SK-N-SH (cell line): ENCODE results near the gene C14orf119. TPM values are rescaled to one million over a fixed set of nuclear protein-coding genes. Genes with fewer than 3 reads are reported as not detected.
A peak's percentile ranks its signal among the peaks of the same experiment; 100 is the strongest.

ENCODE experiments used
- CTCF ChIA-PET: fragments of 300-600, 350-600 bp; formaldehyde crosslinking; extraction: SDS; loops from one replicate; lab custom pipeline; 2021; lab: Yijun Ruan, JAX
- POLR2A ChIA-PET: fragments of 350-600 bp; sonication (Branson Sonifier 250); formaldehyde crosslinking; extraction: SDS; loops from one replicate; lab custom pipeline; 2020; ENCODE audit warnings: antibody characterized with exemption, inconsistent platforms; lab: Yijun Ruan, JAX
- DNase-seq: peaks from one replicate; pipeline ENCODE4 v3.0.0; 2012
- H2AFZ ChIP-seq: fragments of 200-600 bp; sonication (generic); 2 replicates; pipeline ENCODE4 v1.8.1; 2016; ENCODE audit warnings: antibody characterized with exemption, mild to moderate bottlenecking, low read depth
- H3F3A ChIP-seq: fragments of 200-600 bp; sonication (generic); replicated peaks from 2 replicates; pipeline ENCODE3; 2016; ENCODE audit warnings: antibody characterized with exemption, mild to moderate bottlenecking; ENCODE audit not compliant: insufficient read depth
- H3K27ac ChIP-seq, 2 experiments: fragments of 200-500 bp in 1 of 2; fragments of 200-600 bp in 1 of 2; sonication (Bioruptor generic) in 1 of 2; sonication (generic), shearing (Covaris generic) in 1 of 2; 2 replicates each; pipeline versions ENCODE4 v1.5.1 to v1.6.1; 2014 to 2016; ENCODE audit warnings: low read depth in 2 of 2, inconsistent platforms in 1 of 2, low read length in 1 of 2, mild to moderate bottlenecking in 1 of 2, mixed read lengths in 1 of 2
- H3K27me3 ChIP-seq: fragments of 200-600 bp; sonication (generic), shearing (Covaris generic); 2 replicates; pipeline ENCODE4 v1.6.1; 2016; ENCODE audit warnings: mixed run types; ENCODE audit not compliant: insufficient read depth
- H3K36me3 ChIP-seq, 2 experiments: fragments of 200-500 bp in 1 of 2; fragments of 200-600 bp in 1 of 2; sonication (Bioruptor generic) in 1 of 2; sonication (generic) in 1 of 2; replicated peaks in 1 of 2; 2 replicates each; pipeline versions ENCODE3 to v1.5.1; 2014 to 2016; ENCODE audit warnings: low read length in 1 of 2, mild to moderate bottlenecking in 1 of 2; ENCODE audit not compliant: insufficient read depth in 2 of 2, control insufficient read depth in 1 of 2
- H3K4me1 ChIP-seq, 2 experiments: fragments of 200-500 bp in 1 of 2; fragments of 200-600 bp in 1 of 2; sonication (Bioruptor generic) in 1 of 2; sonication (generic), shearing (Covaris generic) in 1 of 2; 2 replicates each; pipeline versions ENCODE4 v1.5.1 to v1.6.1; 2014 to 2016; ENCODE audit warnings: low read depth in 1 of 2, low read length in 1 of 2, mixed run types in 1 of 2; ENCODE audit not compliant: insufficient read depth in 2 of 2, control insufficient read depth in 1 of 2
- H3K4me2 ChIP-seq: fragments of 200-600 bp; sonication (generic), shearing (Covaris generic); 2 replicates; pipeline ENCODE4 v1.6.1; 2017; ENCODE audit warnings: mixed run types
- H3K4me3 ChIP-seq, 2 experiments: fragments of 200-500 bp in 1 of 2; fragments of 200-600 bp in 1 of 2; sonication (Bioruptor generic) in 1 of 2; sonication (generic), shearing (Covaris generic) in 1 of 2; 2 replicates each; pipeline versions ENCODE4 v1.5.1 to v1.8.1; 2014 to 2016; ENCODE audit warnings: low read depth in 2 of 2, inconsistent platforms in 1 of 2, low read length in 1 of 2, mild to moderate bottlenecking in 1 of 2, mixed read lengths in 1 of 2, moderate library complexity in 1 of 2
- H3K79me2 ChIP-seq: fragments of 200-600 bp; sonication (generic); 2 replicates; pipeline ENCODE4 v1.8.1; 2017; ENCODE audit warnings: mild to moderate bottlenecking; ENCODE audit not compliant: insufficient read depth
- H3K9ac ChIP-seq: fragments of 200-600 bp; sonication (generic); 2 replicates; pipeline ENCODE4 v1.6.1; 2017; ENCODE audit warnings: mixed run types
- H3K9me2 ChIP-seq: fragments of 200-600 bp; sonication (generic); 2 replicates; pipeline ENCODE4 v1.6.1; 2017; ENCODE audit warnings: mixed run types
- H3K9me3 ChIP-seq: fragments of 200-600 bp; sonication (generic); 2 replicates; pipeline ENCODE4 v1.6.1; 2017; ENCODE audit warnings: mixed run types, mild to moderate bottlenecking, moderate library complexity
- H4K20me1 ChIP-seq: fragments of 200-600 bp; sonication (generic); 2 replicates; pipeline ENCODE4 v1.6.1; 2017; ENCODE audit warnings: mild to moderate bottlenecking, mixed run types; ENCODE audit not compliant: insufficient read depth
- CHD2 ChIP-seq: fragments of 150-350 bp; IDR thresholded peaks from 2 replicates; pipeline ENCODE4 v1.6.1; 2018; ENCODE audit warnings: low read length; ENCODE audit not compliant: partially characterized antibody
- ELF1 ChIP-seq: IDR thresholded peaks from 2 replicates; pipeline ENCODE4 v1.4.0; 2012
- EZH2phosphoT487 ChIP-seq: fragments of 200-600 bp; sonication (generic); IDR thresholded peaks from 2 replicates; pipeline ENCODE4 v1.6.1; 2017; ENCODE audit warnings: low read depth, mixed run types, mild to moderate bottlenecking, antibody characterized with exemption, moderate library complexity, borderline replicate concordance
- FOSL2 ChIP-seq: IDR thresholded peaks from 2 replicates; pipeline ENCODE4 v1.4.0; 2012; ENCODE audit warnings: low read depth, mild to moderate bottlenecking, moderate library complexity, borderline replicate concordance
- FOXM1 ChIP-seq: IDR thresholded peaks from 2 replicates; pipeline ENCODE4 v1.4.0; 2012; ENCODE audit warnings: low read depth, mild to moderate bottlenecking
- JUND ChIP-seq: IDR thresholded peaks from 2 replicates; pipeline ENCODE4 v1.4.0; 2012
- RFX5 ChIP-seq: IDR thresholded peaks from 2 replicates; pipeline ENCODE4 v1.6.1; 2012; ENCODE audit warnings: mild to moderate bottlenecking, improper control_type of control experiment, low read length
- SMC3 ChIP-seq: IDR thresholded peaks from 2 replicates; pipeline ENCODE4 v1.6.1; 2012; ENCODE audit warnings: low read depth, low read length, improper control_type of control experiment
- TAF1 ChIP-seq: IDR thresholded peaks from 2 replicates; pipeline ENCODE4 v1.6.1; 2012; ENCODE audit warnings: low read depth, mild to moderate bottlenecking, low read length, moderate library complexity, borderline replicate concordance
- WGBS: methylation state at CpG from one replicate; pipeline ENCODE4 v1.1.6; 2017; ENCODE audit warnings: low lambda C conversion rate; 5-methylcytosine and 5-hydroxymethylcytosine counted together
- polyA plus RNA-seq, 3 experiments: library from polyadenylated mRNA; depleted of rRNA; stranded (reverse); fragments of >200 nt; gene quantifications; 2 replicates each; pipeline ENCODE4 v1.2.3, GENCODE V29; 2012
- TF ChIP-seq, protein P1 (sequence below): IDR thresholded peaks from 2 replicates; pipeline ENCODE4 v1.4.0; 2012; ENCODE audit warnings: low read depth, borderline replicate concordance
- TF ChIP-seq, protein P2 (sequence below): IDR thresholded peaks from 2 replicates; pipeline ENCODE4; 2012
- TF ChIP-seq, protein P3 (sequence below): fragments of 150-350 bp; IDR thresholded peaks from 2 replicates; pipeline ENCODE4 v1.6.1; 2017; ENCODE audit warnings: antibody characterized with exemption, low read length, low read depth, borderline replicate concordance
- TF ChIP-seq, protein P4 (sequence below): IDR thresholded peaks from 2 replicates; pipeline ENCODE4 v1.6.1; 2012; ENCODE audit warnings: mild to moderate bottlenecking, low read depth, low read length, moderate library complexity

Gene C14orf119
- polyA plus RNA-seq, 1 of the 3 experiments (the other 2 are of a cell fraction), result 55.2 TPM

DNA sequence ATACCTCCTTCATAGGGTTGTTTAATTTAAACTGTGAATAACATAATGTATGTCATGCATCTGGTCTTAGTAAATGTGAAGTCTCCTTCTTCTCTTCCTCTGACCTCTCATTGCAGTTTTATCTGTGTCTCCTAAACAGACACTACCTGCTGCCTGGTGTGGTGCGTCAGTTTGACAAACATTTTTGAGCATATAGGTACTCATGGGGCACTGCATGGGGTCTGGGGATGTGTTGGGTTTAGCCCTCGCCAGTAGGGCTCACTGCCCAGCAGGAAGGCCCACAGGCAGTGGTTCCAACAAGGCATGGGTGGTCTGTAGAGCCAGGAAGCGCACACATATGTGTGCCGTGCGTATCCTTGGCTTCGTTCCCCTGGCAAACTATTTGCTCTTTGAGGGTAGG, 26.8 kb downstream of the C14orf119 start:
- no peak overlapping the region for H2AFZ ChIP-seq
- H4K20me1 ChIP-seq, result no peaks in the 10 kb centered on the region
- H3K4me3 ChIP-seq, result no peak overlapping the region
- 91% methylated on average over 6 of the region's 6 CpGs for WGBS
- no peaks in the 10 kb centered on the region for H3K9me2 ChIP-seq
- no peaks in the 10 kb centered on the region for H3K9me3 ChIP-seq
- POLR2A ChIA-PET, result no interaction called here
- no peak for TF ChIP-seq CHD2
- TF ChIP-seq EZH2phosphoT487, result no peak
- TF ChIP-seq RFX5, result no peak
- TF ChIP-seq FOXM1, result no peak
- TF ChIP-seq JUND, result no peak
- no peak for TF ChIP-seq FOSL2
- TF ChIP-seq, protein P1, sequence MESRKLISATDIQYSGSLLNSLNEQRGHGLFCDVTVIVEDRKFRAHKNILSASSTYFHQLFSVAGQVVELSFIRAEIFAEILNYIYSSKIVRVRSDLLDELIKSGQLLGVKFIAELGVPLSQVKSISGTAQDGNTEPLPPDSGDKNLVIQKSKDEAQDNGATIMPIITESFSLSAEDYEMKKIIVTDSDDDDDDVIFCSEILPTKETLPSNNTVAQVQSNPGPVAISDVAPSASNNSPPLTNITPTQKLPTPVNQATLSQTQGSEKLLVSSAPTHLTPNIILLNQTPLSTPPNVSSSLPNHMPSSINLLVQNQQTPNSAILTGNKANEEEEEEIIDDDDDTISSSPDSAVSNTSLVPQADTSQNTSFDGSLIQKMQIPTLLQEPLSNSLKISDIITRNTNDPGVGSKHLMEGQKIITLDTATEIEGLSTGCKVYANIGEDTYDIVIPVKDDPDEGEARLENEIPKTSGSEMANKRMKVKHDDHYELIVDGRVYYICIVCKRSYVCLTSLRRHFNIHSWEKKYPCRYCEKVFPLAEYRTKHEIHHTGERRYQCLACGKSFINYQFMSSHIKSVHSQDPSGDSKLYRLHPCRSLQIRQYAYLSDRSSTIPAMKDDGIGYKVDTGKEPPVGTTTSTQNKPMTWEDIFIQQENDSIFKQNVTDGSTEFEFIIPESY, result no peak
- no peak for TF ChIP-seq ELF1
- TF ChIP-seq, protein P2, sequence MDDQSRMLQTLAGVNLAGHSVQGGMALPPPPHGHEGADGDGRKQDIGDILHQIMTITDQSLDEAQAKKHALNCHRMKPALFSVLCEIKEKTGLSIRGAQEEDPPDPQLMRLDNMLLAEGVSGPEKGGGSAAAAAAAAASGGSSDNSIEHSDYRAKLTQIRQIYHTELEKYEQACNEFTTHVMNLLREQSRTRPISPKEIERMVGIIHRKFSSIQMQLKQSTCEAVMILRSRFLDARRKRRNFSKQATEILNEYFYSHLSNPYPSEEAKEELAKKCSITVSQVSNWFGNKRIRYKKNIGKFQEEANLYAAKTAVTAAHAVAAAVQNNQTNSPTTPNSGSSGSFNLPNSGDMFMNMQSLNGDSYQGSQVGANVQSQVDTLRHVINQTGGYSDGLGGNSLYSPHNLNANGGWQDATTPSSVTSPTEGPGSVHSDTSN, result no peak
- TF ChIP-seq, protein P3, sequence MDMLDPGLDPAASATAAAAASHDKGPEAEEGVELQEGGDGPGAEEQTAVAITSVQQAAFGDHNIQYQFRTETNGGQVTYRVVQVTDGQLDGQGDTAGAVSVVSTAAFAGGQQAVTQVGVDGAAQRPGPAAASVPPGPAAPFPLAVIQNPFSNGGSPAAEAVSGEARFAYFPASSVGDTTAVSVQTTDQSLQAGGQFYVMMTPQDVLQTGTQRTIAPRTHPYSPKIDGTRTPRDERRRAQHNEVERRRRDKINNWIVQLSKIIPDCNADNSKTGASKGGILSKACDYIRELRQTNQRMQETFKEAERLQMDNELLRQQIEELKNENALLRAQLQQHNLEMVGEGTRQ, result no peak
- TF ChIP-seq SMC3, result no peak
- TF ChIP-seq, protein P4, sequence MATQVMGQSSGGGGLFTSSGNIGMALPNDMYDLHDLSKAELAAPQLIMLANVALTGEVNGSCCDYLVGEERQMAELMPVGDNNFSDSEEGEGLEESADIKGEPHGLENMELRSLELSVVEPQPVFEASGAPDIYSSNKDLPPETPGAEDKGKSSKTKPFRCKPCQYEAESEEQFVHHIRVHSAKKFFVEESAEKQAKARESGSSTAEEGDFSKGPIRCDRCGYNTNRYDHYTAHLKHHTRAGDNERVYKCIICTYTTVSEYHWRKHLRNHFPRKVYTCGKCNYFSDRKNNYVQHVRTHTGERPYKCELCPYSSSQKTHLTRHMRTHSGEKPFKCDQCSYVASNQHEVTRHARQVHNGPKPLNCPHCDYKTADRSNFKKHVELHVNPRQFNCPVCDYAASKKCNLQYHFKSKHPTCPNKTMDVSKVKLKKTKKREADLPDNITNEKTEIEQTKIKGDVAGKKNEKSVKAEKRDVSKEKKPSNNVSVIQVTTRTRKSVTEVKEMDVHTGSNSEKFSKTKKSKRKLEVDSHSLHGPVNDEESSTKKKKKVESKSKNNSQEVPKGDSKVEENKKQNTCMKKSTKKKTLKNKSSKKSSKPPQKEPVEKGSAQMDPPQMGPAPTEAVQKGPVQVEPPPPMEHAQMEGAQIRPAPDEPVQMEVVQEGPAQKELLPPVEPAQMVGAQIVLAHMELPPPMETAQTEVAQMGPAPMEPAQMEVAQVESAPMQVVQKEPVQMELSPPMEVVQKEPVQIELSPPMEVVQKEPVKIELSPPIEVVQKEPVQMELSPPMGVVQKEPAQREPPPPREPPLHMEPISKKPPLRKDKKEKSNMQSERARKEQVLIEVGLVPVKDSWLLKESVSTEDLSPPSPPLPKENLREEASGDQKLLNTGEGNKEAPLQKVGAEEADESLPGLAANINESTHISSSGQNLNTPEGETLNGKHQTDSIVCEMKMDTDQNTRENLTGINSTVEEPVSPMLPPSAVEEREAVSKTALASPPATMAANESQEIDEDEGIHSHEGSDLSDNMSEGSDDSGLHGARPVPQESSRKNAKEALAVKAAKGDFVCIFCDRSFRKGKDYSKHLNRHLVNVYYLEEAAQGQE, result no peak
- no peak for TF ChIP-seq TAF1
- no peaks in the 10 kb centered on the region; the same call in 1 of the 2 replicates for H3K27me3 ChIP-seq
- no peaks in the 10 kb centered on the region; a peak in 2 of 4 replicates for H3K4me1 ChIP-seq
- 0 out of 2 replicates have a peak overlapping the region, but pooled peaks have one; percentile 24 for H3K4me2 ChIP-seq
- no peaks in the 10 kb centered on the region for H3F3A ChIP-seq
- H3K9ac ChIP-seq, result no peak overlapping the region
- H3K27ac ChIP-seq, result no peak overlapping the region
- CTCF ChIA-PET, result interaction anchor here (1.0 to 19.7 kb wide), 15 partner anchors 8 to 178 kb away, joined by 4 to 495 read pairs (median 9); partner anchors contain the start of genes CIROP and SLC7A8
- no peaks in the 10 kb centered on the region for H3K36me3 ChIP-seq
- H3K79me2 ChIP-seq, result no peaks in the 10 kb centered on the region
- no peak for DNase-seq
